HUES64 (cell line): Measurements from ENCODE around the gene SSRP1.

ENCODE experiments used
- H3K27ac ChIP-seq: 2 replicates; pipeline ENCODE4 v1.7.0; 2013; ENCODE audit warnings: low read depth, low read length, inconsistent platforms
- H3K27me3 ChIP-seq: 2 replicates; pipeline ENCODE4 v1.6.1; 2013; ENCODE audit warnings: mild to moderate bottlenecking, low read length; ENCODE audit not compliant: insufficient read depth
- H3K36me3 ChIP-seq: 2 replicates; pipeline ENCODE4 v1.6.1; 2013; ENCODE audit warnings: mild to moderate bottlenecking, low read length; ENCODE audit not compliant: insufficient read depth
- H3K4me1 ChIP-seq: 2 replicates; pipeline ENCODE4 v1.6.1; 2013; ENCODE audit warnings: mild to moderate bottlenecking, low read length, moderate library complexity; ENCODE audit not compliant: insufficient read depth
- H3K4me3 ChIP-seq: 2 replicates; pipeline ENCODE4 v1.5.1; 2013; ENCODE audit warnings: mild to moderate bottlenecking, low read length, moderate library complexity
- H3K9ac ChIP-seq: 2 replicates; pipeline ENCODE4 v1.6.1; 2013; ENCODE audit warnings: mild to moderate bottlenecking, low read depth, low read length
- H3K9me3 ChIP-seq: 2 replicates; pipeline ENCODE4 v1.6.1; 2013; ENCODE audit warnings: low read depth, low read length; ENCODE audit not compliant: insufficient read depth
- WGBS: fragments of 150-250, 120-280 bp; methylation state at CpG from one replicate; pipeline ENCODE4 v1.1.7; 2013; ENCODE audit warnings: missing lambda C conversion rate; 5-methylcytosine and 5-hydroxymethylcytosine counted together

SSRP1 gene

GRCh38 chr11:57358543-57358961 is 22.9 kb upstream of the SSRP1 start:
- Histone ChIP-seq H3K4me1 (no peaks in the 10 kb centered on the region), H3K9ac (no peak overlapping the region), H3K27me3 (no peaks in the 10 kb centered on the region), H3K27ac (no peak overlapping the region), H3K36me3 (no peaks in the 10 kb centered on the region), H3K9me3 (no peaks in the 10 kb centered on the region), H3K4me3 (no peak overlapping the region)
- WGBS, result 93% methylated on average over 8 of the region's 9 CpGs

GRCh38 chr11:57357856-57358255 is 22.2 kb upstream of the SSRP1 start:
- Histone ChIP-seq H3K9ac (no peak overlapping the region), H3K4me3 (no peak overlapping the region), H3K4me1 (no peaks in the 10 kb centered on the region; the same call in 1 of the 2 replicates), H3K27ac (no peak overlapping the region), H3K36me3 (no peaks in the 10 kb centered on the region), H3K9me3 (no peaks in the 10 kb centered on the region), H3K27me3 (no peaks in the 10 kb centered on the region)
- WGBS, result 81% methylated on average over 6 of the region's 6 CpGs

- Histone ChIP-seq H3K9ac (no peak overlapping the region), H3K4me3 (no peak overlapping the region), H3K27me3 (no peaks in the 10 kb centered on the region), H3K36me3 (no peaks in the 10 kb centered on the region), H3K9me3 (no peaks in the 10 kb centered on the region), H3K27ac (no peak overlapping the region), H3K4me1 (no peaks in the 10 kb centered on the region; the same call in 1 of the 2 replicates)
- WGBS, result 95% methylated on average over 3 of the region's 3 CpGs
Measured at GRCh38 chr11:57357310-57357709, 21.6 kb upstream of the SSRP1 start.

GRCh38 chr11:57356268-57356667 is 20.6 kb upstream of the SSRP1 start:
- Histone ChIP-seq H3K4me1 (no peaks in the 10 kb centered on the region; the same call in 1 of the 2 replicates), H3K27me3 (no peaks in the 10 kb centered on the region), H3K9ac (no peak overlapping the region), H3K36me3 (no peaks in the 10 kb centered on the region), H3K4me3 (no peak overlapping the region), H3K9me3 (no peaks in the 10 kb centered on the region), H3K27ac (no peak overlapping the region)
- WGBS, result 89% methylated on average over 9 of the region's 9 CpGs

- H3K9ac ChIP-seq, result no peak overlapping the region
- no peaks in the 10 kb centered on the region; the same call in 1 of the 2 replicates for H3K4me1 ChIP-seq
- no peak overlapping the region for H3K4me3 ChIP-seq
- no peak overlapping the region for H3K27ac ChIP-seq
- no peaks in the 10 kb centered on the region for H3K9me3 ChIP-seq
- 94% methylated on average over 6 of the region's 6 CpGs for WGBS
- no peaks in the 10 kb centered on the region for H3K27me3 ChIP-seq
- no peaks in the 10 kb centered on the region for H3K36me3 ChIP-seq
Measured at GRCh38 chr11:57354699-57355098, 19.0 kb upstream of the SSRP1 start.

- Histone ChIP-seq H3K9ac (no peak overlapping the region), H3K9me3 (no peaks in the 10 kb centered on the region), H3K36me3 (no peaks in the 10 kb centered on the region), H3K27ac (no peak overlapping the region), H3K27me3 (no peaks in the 10 kb centered on the region), H3K4me3 (no peak overlapping the region), H3K4me1 (no peaks in the 10 kb centered on the region; the same call in 1 of the 2 replicates)
- WGBS, result 81% methylated on average over 4 of the region's 4 CpGs
Measured at GRCh38 chr11:57353852-57354251, 18.2 kb upstream of the SSRP1 start.

- WGBS, result 59% methylated on average over 4 of the region's 4 CpGs
- no peaks in the 10 kb centered on the region for H3K36me3 ChIP-seq
- no peaks in the 10 kb centered on the region for H3K27me3 ChIP-seq
- no peak overlapping the region for H3K9ac ChIP-seq
- no peak overlapping the region for H3K27ac ChIP-seq
- H3K4me3 ChIP-seq, result no peak overlapping the region
- H3K4me1 ChIP-seq, result no peaks in the 10 kb centered on the region; the same call in 1 of the 2 replicates
- no peaks in the 10 kb centered on the region for H3K9me3 ChIP-seq
Measured at GRCh38 chr11:57353446-57353845, 17.8 kb upstream of the SSRP1 start.

- no peaks in the 10 kb centered on the region; the same call in 1 of the 2 replicates for H3K4me1 ChIP-seq
- no peak overlapping the region for H3K4me3 ChIP-seq
- H3K36me3 ChIP-seq, result no peaks in the 10 kb centered on the region
- H3K9me3 ChIP-seq, result no peaks in the 10 kb centered on the region
- H3K27ac ChIP-seq, result no peak overlapping the region
- WGBS, result 69% methylated on average over 5 of the region's 5 CpGs
- H3K27me3 ChIP-seq, result no peaks in the 10 kb centered on the region
- H3K9ac ChIP-seq, result no peak overlapping the region
Measured at GRCh38 chr11:57353036-57353435, 17.3 kb upstream of the SSRP1 start.

GRCh38 chr11:57349491-57350274 is 14.0 kb upstream of the SSRP1 start:
- no peaks in the 10 kb centered on the region for H3K9me3 ChIP-seq
- peak overlapping the region; percentile 53 for H3K4me3 ChIP-seq
- peak overlapping the region; percentile 67 for H3K9ac ChIP-seq
- WGBS, result 17% methylated on average over 31 of the region's 31 CpGs
- peaks cover 3% of the 10 kb centered on the region for H3K4me1 ChIP-seq
- no peak overlapping the region for H3K27ac ChIP-seq
- H3K36me3 ChIP-seq, result no peaks in the 10 kb centered on the region
- H3K27me3 ChIP-seq, result 0 out of 2 replicates have a peak, but pooled peaks cover 3% of the 10 kb centered on the region

- H3K9ac ChIP-seq, result no peak overlapping the region
- 92% methylated on average over 14 of the region's 14 CpGs for WGBS
- H3K27me3 ChIP-seq, result 0 out of 2 replicates have a peak, but pooled peaks cover 3% of the 10 kb centered on the region
- H3K9me3 ChIP-seq, result no peaks in the 10 kb centered on the region
- no peak overlapping the region for H3K27ac ChIP-seq
- no peaks in the 10 kb centered on the region for H3K36me3 ChIP-seq
- no peak overlapping the region for H3K4me3 ChIP-seq
- peaks cover 8% of the 10 kb centered on the region for H3K4me1 ChIP-seq
Measured at GRCh38 chr11:57348636-57349313, 13.1 kb upstream of the SSRP1 start.

GRCh38 chr11:57348052-57348451 is 12.4 kb upstream of the SSRP1 start:
- H3K9ac ChIP-seq, result no peak overlapping the region
- H3K36me3 ChIP-seq, result no peaks in the 10 kb centered on the region
- no peak overlapping the region for H3K27ac ChIP-seq
- no peaks in the 10 kb centered on the region for H3K9me3 ChIP-seq
- H3K4me1 ChIP-seq, result peaks cover 14% of the 10 kb centered on the region
- H3K4me3 ChIP-seq, result no peak overlapping the region
- 77% methylated on average over 7 of the region's 7 CpGs for WGBS
- H3K27me3 ChIP-seq, result 0 out of 2 replicates have a peak, but pooled peaks cover 3% of the 10 kb centered on the region
